K562 (cell line): ENCODE results near the gene ZC3H18. TPM values are rescaled to one million over a fixed set of nuclear protein-coding genes. Genes with fewer than 3 reads are reported as not detected.

Experiments used
- ATAC-seq: fragments of 200-7000 bp; cut with Tn5 transposase; 3 replicates; pipeline ENCODE4 v1.9.1; 2020; ENCODE audit warnings: moderate library complexity
- BruUV-seq: library from RNA; stranded (reverse); fragments of 400-500 nt; replicated peaks from 2 replicates; lab custom pipeline; 2021; lab: Mats Ljungman, UMichigan
- CTCF ChIA-PET: fragments of 300-600 bp; formaldehyde crosslinking; extraction: SDS; loops from one replicate; lab custom pipeline; 2021; ENCODE audit warnings: low intra/inter-chr PET ratio; lab: Yijun Ruan, JAX
- POLR2A ChIA-PET: fragments of 300-600, 350-650 bp; sonication (Branson Sonifier 250); formaldehyde crosslinking; extraction: SDS; loops from one replicate; lab custom pipeline; 2021; ENCODE audit warnings: antibody characterized with exemption, inconsistent platforms; lab: Yijun Ruan, JAX
- DNase-seq, 4 experiments: peaks; one replicate each; pipeline versions ENCODE4 v3.0.0 to v3.0.0-alpha.2; 2011 to 2018; ENCODE audit warnings: low spot score in 3 of 4, mixed read lengths in 3 of 4; ENCODE audit errors: extremely low read depth in 1 of 4
- FAIRE-seq: peaks from 2 replicates; lab custom pipeline; 2011; peaks lifted over from hg19 to GRCh38; lab: Jason Lieb, UNC
- H2AFZ ChIP-seq: 2 replicates; pipeline ENCODE4 v1.6.0; 2011; ENCODE audit warnings: low read depth, low read length, control low read depth, inconsistent platforms
- H3K27ac ChIP-seq: fragments of 200-600 bp; 3 replicates; pipeline ENCODE4 v1.8.0; 2011; ENCODE audit warnings: low read depth, mild to moderate bottlenecking, control low read depth, inconsistent platforms, low read length, moderate library complexity, mixed read lengths; ENCODE audit errors: extremely low read depth
- H3K27me3 ChIP-seq, 2 experiments: fragments of 300-600 bp in 1 of 2; 2 replicates in 1 of 2; 3 replicates in 1 of 2; pipeline versions ENCODE4 v1.6.0 to v1.8.0; 2011; ENCODE audit warnings: inconsistent platforms in 2 of 2, low read length in 2 of 2, mild to moderate bottlenecking in 1 of 2, mixed read lengths in 1 of 2, moderate library complexity in 1 of 2; ENCODE audit not compliant: control insufficient read depth in 2 of 2, insufficient read depth in 2 of 2
- H3K36me3 ChIP-seq: fragments of 300-600 bp; 3 replicates; pipeline ENCODE4 v1.8.0; 2011; ENCODE audit warnings: mild to moderate bottlenecking, low read length, inconsistent platforms; ENCODE audit not compliant: control insufficient read depth, insufficient read depth
- H3K4me1 ChIP-seq, 2 experiments: fragments of 200-600 bp in 1 of 2; replicated peaks in 1 of 2; 2 replicates in 1 of 2; 3 replicates in 1 of 2; pipeline versions ENCODE4 v1.5.1 to v1.8.0; 2011; ENCODE audit warnings: inconsistent platforms in 2 of 2, low read length in 2 of 2, mild to moderate bottlenecking in 1 of 2, mixed read lengths in 1 of 2, moderate library complexity in 1 of 2; ENCODE audit not compliant: control insufficient read depth in 2 of 2, insufficient read depth in 2 of 2
- H3K4me2 ChIP-seq: 2 replicates; pipeline ENCODE4 v1.6.1; 2011; ENCODE audit warnings: low read length, control low read depth, inconsistent platforms, mixed read lengths; ENCODE audit not compliant: insufficient read depth
- H3K4me3 ChIP-seq: fragments of 200-600 bp; sonication (generic), shearing (Covaris generic); 2 replicates; pipeline ENCODE4 v1.5.1; 2016; ENCODE audit warnings: control low read depth, inconsistent platforms
- H3K79me2 ChIP-seq: fragments of 200-600 bp; 3 replicates; pipeline ENCODE4 v1.8.0; 2011; ENCODE audit warnings: low read length, inconsistent platforms; ENCODE audit not compliant: control insufficient read depth, insufficient read depth
- H3K9ac ChIP-seq, 2 experiments: 2 replicates each; pipeline versions ENCODE4 v1.6.0 to v1.6.1; 2011; ENCODE audit warnings: low read depth in 2 of 2, low read length in 2 of 2, control low read depth in 1 of 2, inconsistent platforms in 1 of 2, mild to moderate bottlenecking in 1 of 2, mixed read lengths in 1 of 2; ENCODE audit not compliant: insufficient read depth in 1 of 2
- H3K9me1 ChIP-seq: one replicate; pipeline ENCODE4 v1.6.0; 2011; ENCODE audit warnings: inconsistent platforms, mild to moderate bottlenecking, low read length, moderate library complexity; ENCODE audit not compliant: control insufficient read depth, insufficient read depth
- H3K9me3 ChIP-seq: replicated peaks from 2 replicates; pipeline ENCODE4 v1.5.1; 2011; ENCODE audit warnings: low read depth, low read length, inconsistent platforms; ENCODE audit not compliant: control insufficient read depth, insufficient read depth
- H4K20me1 ChIP-seq: replicated peaks from 2 replicates; pipeline ENCODE4 v1.6.1; 2011; ENCODE audit warnings: low read length, inconsistent platforms, mixed read lengths; ENCODE audit not compliant: control insufficient read depth, insufficient read depth
- BRF1 ChIP-seq: IDR thresholded peaks from 3 replicates; pipeline ENCODE4 v1.6.1; 2011; ENCODE audit warnings: borderline replicate concordance, mild to moderate bottlenecking; ENCODE audit not compliant: insufficient read length; ENCODE audit errors: extremely low read depth
- KLF10 ChIP-seq: fragments of 250-450 bp; sonication (Bioruptor Pico); IDR thresholded peaks from 2 replicates; pipeline ENCODE4 v1.6.1; 2021; ENCODE audit warnings: matching md5 sums
- POLR2G ChIP-seq: fragments of 200-400 bp; formaldehyde crosslinking; IDR thresholded peaks from 2 replicates; pipeline ENCODE4 v1.6.1; 2017; ENCODE audit warnings: low read depth, mild to moderate bottlenecking, antibody characterized with exemption, low read length, moderate library complexity
- RBM39 ChIP-seq: fragments of 200-400 bp; formaldehyde crosslinking; optimal IDR thresholded peaks from 2 replicates; pipeline ENCODE3; 2018; ENCODE audit warnings: low read depth, low read length
- WGBS: fragments of 100-300 bp; shearing (Covaris generic); methylation state at CpG from one replicate; pipeline ENCODE4 v1.1.6; 2016; ENCODE audit warnings: low coverage, mixed read lengths; ENCODE audit not compliant: insufficient coverage; ENCODE audit errors: missing lambda C conversion rate; 5-methylcytosine and 5-hydroxymethylcytosine counted together
- in situ Hi-C: fragments of 300-500 bp; cut with MboI; formaldehyde crosslinking; loops from 4 replicates; pipeline ENCODE4 v1.15.0; 2018; ENCODE audit warnings: inconsistent platforms, mixed read lengths
- intact Hi-C: fragments of 100-400 bp; cut with micrococcal nuclease; formaldehyde crosslinking; loops from 2 replicates; pipeline ENCODE4 v1.14.2; 2022
- polyA plus RNA-seq, 8 experiments: library from polyadenylated mRNA; depleted of rRNA in 4 of 8; stranded (reverse) in 5 of 8; unstranded in 3 of 8; fragments of >200 nt; fragmentation: Nextera tagmentation in 2 of 8; fragmentation: Illumina TruSeq in 1 of 8; extraction: Ambion mirVana in 2 of 8; extraction: Trizol in 1 of 8; gene quantifications; 2 replicates each; pipeline versions ENCODE4 v1.2.1 to v1.2.3, GENCODE V29; 2011 to 2014; ENCODE audit warnings: inconsistent platforms in 1 of 8, missing spikeins in 1 of 8
- total RNA-seq, 7 experiments: library from RNA; depleted of rRNA in 6 of 7; stranded (reverse); fragments of >200 nt in 6 of 7; fragmentation: Illumina TruSeq in 2 of 7; extraction: Trizol in 2 of 7; gene quantifications; 2 replicates each; pipeline versions ENCODE4 v1.2.1 to v1.2.3, GENCODE V29; 2011 to 2021; ENCODE audit warnings: low replicate concordance in 1 of 7
- TF ChIP-seq, protein P1 (sequence below): fragments of 450-650 bp; formaldehyde crosslinking; conservative IDR thresholded peaks from 2 replicates; pipeline ENCODE4 v1.4.0; 2022; ENCODE audit warnings: mild to moderate bottlenecking, missing genetic modification characterization

The ZC3H18 gene
- total and polyA plus RNA-seq, 9 of the 15 experiments (the other 6 are each of a cell fraction or from before 2014, with no cell fraction given) = 1.7 to 88.7 (median 26.9) TPM

DNA sequence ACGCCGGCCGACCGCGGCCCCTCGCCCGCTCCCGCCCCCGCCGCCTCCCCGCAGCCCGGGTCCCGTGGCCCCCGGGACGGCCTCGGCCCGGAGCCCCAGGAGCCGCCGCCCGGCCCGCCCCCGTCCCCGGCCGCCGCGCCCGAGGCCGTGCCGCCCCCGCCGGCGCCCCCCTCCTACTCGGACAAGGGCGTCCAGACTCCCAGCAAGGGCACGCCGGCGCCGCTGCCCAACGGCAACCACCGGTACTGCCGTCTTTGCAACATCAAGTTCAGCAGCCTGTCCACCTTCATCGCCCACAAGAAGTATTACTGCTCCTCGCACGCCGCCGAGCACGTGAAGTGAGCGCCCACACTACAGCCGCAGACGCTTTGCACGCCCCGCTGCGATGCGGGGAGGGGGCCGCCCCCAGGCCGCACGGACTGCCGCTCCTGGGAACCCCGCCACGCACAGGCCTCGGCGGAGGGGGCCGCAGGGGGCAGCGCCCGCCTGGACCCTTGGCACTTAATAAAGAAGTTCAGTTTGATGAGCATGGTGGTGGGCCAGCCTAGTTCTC is 35.5 kb upstream of the ZC3H18 start:
- BruUV-seq = no TSS peak
- Histone ChIP-seq H3K4me1 (peaks cover 10 to 79% of the 10 kb centered on the region in 2 experiments), H3K9ac (no peak overlapping the region), H3K9me3 (no peaks in the 10 kb centered on the region), H3K36me3 (peaks cover 42% of the 10 kb centered on the region; the same call in 2 of the 3 replicates), H3K9me1 (no peaks in the 10 kb centered on the region), H4K20me1 (peaks cover 13% of the 10 kb centered on the region), H3K27me3 (peaks cover 13 to 17% of the 10 kb centered on the region in 2 experiments; a peak in 4 of 5 replicates), H3K4me2 (no peak overlapping the region), H3K27ac (no peak overlapping the region), H3K4me3 (no peak overlapping the region), H3K79me2 (no peaks in the 10 kb centered on the region), H2AFZ (no peak overlapping the region)
- TF ChIP-seq, protein P1, sequence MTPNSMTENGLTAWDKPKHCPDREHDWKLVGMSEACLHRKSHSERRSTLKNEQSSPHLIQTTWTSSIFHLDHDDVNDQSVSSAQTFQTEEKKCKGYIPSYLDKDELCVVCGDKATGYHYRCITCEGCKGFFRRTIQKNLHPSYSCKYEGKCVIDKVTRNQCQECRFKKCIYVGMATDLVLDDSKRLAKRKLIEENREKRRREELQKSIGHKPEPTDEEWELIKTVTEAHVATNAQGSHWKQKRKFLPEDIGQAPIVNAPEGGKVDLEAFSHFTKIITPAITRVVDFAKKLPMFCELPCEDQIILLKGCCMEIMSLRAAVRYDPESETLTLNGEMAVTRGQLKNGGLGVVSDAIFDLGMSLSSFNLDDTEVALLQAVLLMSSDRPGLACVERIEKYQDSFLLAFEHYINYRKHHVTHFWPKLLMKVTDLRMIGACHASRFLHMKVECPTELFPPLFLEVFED (CRISPR knock-in tag) = no peak
- TF ChIP-seq BRF1 (no peak), RBM39 (no peak), POLR2G (peak; percentile 56; the same call in 1 of the 2 replicates), KLF10 (CRISPR knock-in tag) (no peak)
- DNase-seq = no peak
- no peak for FAIRE-seq
- 98% methylated on average over 23 of the region's 65 CpGs for WGBS
- POLR2A ChIA-PET = no interaction called here
- CTCF ChIA-PET = no interaction called here
- no peak for ATAC-seq
- in situ Hi-C loops (no loop called here), intact Hi-C loops (no loop called here)
